H1 (cell line): Measurements from ENCODE around the gene MYH7B. TPM values are rescaled to one million over a fixed set of nuclear protein-coding genes. Genes with fewer than 3 reads are reported as not detected.

Experiments used
- CTCF ChIA-PET: fragments of 300-600 bp; sonication (Branson Sonifier 250); formaldehyde crosslinking; loops from one replicate; lab custom pipeline; 2021; ENCODE audit not compliant: partially characterized antibody; lab: Charles Lee
- POLR2A ChIA-PET: fragments of 300-600 bp; sonication (Branson Sonifier 250); formaldehyde crosslinking; loops from one replicate; lab custom pipeline; 2021; ENCODE audit warnings: inconsistent platforms; ENCODE audit not compliant: partially characterized antibody; lab: Charles Lee
- DNase-seq, 2 experiments: peaks; one replicate each; pipeline versions ENCODE4 v3.0.0 to v3.0.0-alpha.2; 2010 to 2022; ENCODE audit warnings: low spot score in 2 of 2, low read depth in 1 of 2, mixed read lengths in 1 of 2
- FAIRE-seq: peaks from 2 replicates; lab custom pipeline; 2011; peaks lifted over from hg19 to GRCh38; lab: Jason Lieb, UNC
- H2AFZ ChIP-seq: 2 replicates; pipeline ENCODE4 v1.8.1; 2012; ENCODE audit warnings: low read length, inconsistent platforms
- H2AK5ac ChIP-seq: 2 replicates; pipeline ENCODE4 v1.6.1; 2013; ENCODE audit warnings: low read depth, low read length
- H2BK120ac ChIP-seq: replicated peaks from 2 replicates; pipeline ENCODE3; 2013; ENCODE audit warnings: low read depth, low read length, inconsistent platforms
- H2BK12ac ChIP-seq: 2 replicates; pipeline ENCODE4 v1.6.1; 2013; ENCODE audit warnings: low read depth, low read length
- H2BK15ac ChIP-seq: 2 replicates; pipeline ENCODE4 v1.6.1; 2013; ENCODE audit warnings: low read length
- H2BK20ac ChIP-seq: 2 replicates; pipeline ENCODE4 v1.6.1; 2013; ENCODE audit warnings: low read length
- H2BK5ac ChIP-seq: 2 replicates; pipeline ENCODE4 v1.6.1; 2013; ENCODE audit warnings: low read depth, low read length
- H3K14ac ChIP-seq: 2 replicates; pipeline ENCODE4 v1.6.1; 2013; ENCODE audit warnings: inconsistent platforms; ENCODE audit not compliant: insufficient read length
- H3K18ac ChIP-seq: 2 replicates; pipeline ENCODE4 v1.6.1; 2013; ENCODE audit warnings: low read length; ENCODE audit errors: extremely low read depth
- H3K23ac ChIP-seq: 2 replicates; pipeline ENCODE4 v1.6.1; 2013; ENCODE audit warnings: inconsistent platforms; ENCODE audit not compliant: insufficient read length
- H3K23me2 ChIP-seq: 2 replicates; pipeline ENCODE4 v1.6.1; 2013; ENCODE audit warnings: low read depth, low read length
- H3K27ac ChIP-seq: 2 replicates; pipeline ENCODE4 v1.6.1; 2011; ENCODE audit warnings: low read depth, low read length, inconsistent platforms
- H3K27me3 ChIP-seq, 4 experiments: replicated peaks in 1 of 4; 1 replicate in 1 of 4; 2 replicates in 3 of 4; pipeline versions ENCODE4 v1.6.1 to v1.8.1; 2011 to 2013; ENCODE audit warnings: low read length in 3 of 4, mild to moderate bottlenecking in 3 of 4, inconsistent platforms in 2 of 4, mixed read lengths in 2 of 4, moderate library complexity in 1 of 4; ENCODE audit not compliant: control insufficient read depth in 3 of 4, insufficient read depth in 3 of 4; ENCODE audit errors: extremely low read depth in 1 of 4
- H3K36me3 ChIP-seq, 4 experiments: 2 replicates each; pipeline versions ENCODE4 v1.6.1 to v1.8.1; 2011 to 2013; ENCODE audit warnings: mild to moderate bottlenecking in 4 of 4, low read length in 3 of 4, moderate library complexity in 2 of 4, control low read depth in 1 of 4, inconsistent platforms in 1 of 4; ENCODE audit not compliant: insufficient read depth in 4 of 4, control insufficient read depth in 2 of 4
- H3K4ac ChIP-seq: replicated peaks from 2 replicates; pipeline ENCODE3; 2013; ENCODE audit warnings: low read length, low read depth, mixed read lengths, inconsistent platforms; ENCODE audit not compliant: insufficient read length
- H3K4me1 ChIP-seq, 4 experiments: replicated peaks in 1 of 4; 1 replicate in 1 of 4; 2 replicates in 3 of 4; pipeline versions ENCODE4 v1.6.1 to v1.8.1; 2011 to 2013; ENCODE audit warnings: low read length in 3 of 4, inconsistent platforms in 2 of 4, mixed read lengths in 1 of 4; ENCODE audit not compliant: insufficient read depth in 4 of 4, control insufficient read depth in 3 of 4
- H3K4me2 ChIP-seq, 2 experiments: 2 replicates each; pipeline versions ENCODE4 v1.6.1 to v1.8.1; 2011 to 2013; ENCODE audit warnings: low read depth in 2 of 2, low read length in 2 of 2, control low read depth in 1 of 2, inconsistent platforms in 1 of 2, mild to moderate bottlenecking in 1 of 2; ENCODE audit not compliant: insufficient read depth in 1 of 2
- H3K4me3 ChIP-seq, 4 experiments: fragments of 200-600, 300-600 bp in 1 of 4; sonication (generic), shearing (Covaris generic), sonication (Bioruptor Twin) in 1 of 4; 2 replicates each; pipeline versions ENCODE4 v1.5.1 to v1.8.1; 2011 to 2016; ENCODE audit warnings: low read length in 4 of 4, low read depth in 3 of 4, control low read depth in 2 of 4, inconsistent platforms in 2 of 4, mild to moderate bottlenecking in 2 of 4, mixed read lengths in 1 of 4, moderate library complexity in 1 of 4; ENCODE audit not compliant: insufficient read depth in 2 of 4; ENCODE audit errors: extremely low read depth in 1 of 4
- H3K56ac ChIP-seq: replicated peaks from 2 replicates; pipeline ENCODE3; 2013; ENCODE audit warnings: low read depth, mild to moderate bottlenecking, mixed read lengths, low read length, inconsistent platforms; ENCODE audit not compliant: insufficient read length
- H3K79me1 ChIP-seq: 2 replicates; pipeline ENCODE4 v1.6.1; 2013; ENCODE audit warnings: low read depth, low read length, control low read depth
- H3K79me2 ChIP-seq, 2 experiments: 2 replicates each; pipeline versions ENCODE4 v1.6.1 to v1.8.1; 2012 to 2013; ENCODE audit warnings: low read length in 2 of 2, mild to moderate bottlenecking in 2 of 2, inconsistent platforms in 1 of 2; ENCODE audit not compliant: insufficient read depth in 2 of 2, control insufficient read depth in 1 of 2
- H3K9ac ChIP-seq, 4 experiments: replicated peaks in 1 of 4; 1 replicate in 1 of 4; 2 replicates in 3 of 4; pipeline versions ENCODE4 v1.6.1 to v1.8.1; 2011 to 2013; ENCODE audit warnings: low read depth in 3 of 4, low read length in 3 of 4, control low read depth in 2 of 4, mild to moderate bottlenecking in 2 of 4, moderate library complexity in 2 of 4, inconsistent platforms in 1 of 4; ENCODE audit errors: extremely low read depth in 1 of 4
- H3K9me3 ChIP-seq, 2 experiments: 2 replicates each; pipeline versions ENCODE4 v1.6.1 to v1.8.1; 2012 to 2013; ENCODE audit warnings: mild to moderate bottlenecking in 2 of 2, moderate library complexity in 2 of 2, control low read depth in 1 of 2, inconsistent platforms in 1 of 2, low read depth in 1 of 2, low read length in 1 of 2, mixed read lengths in 1 of 2; ENCODE audit not compliant: insufficient read depth in 2 of 2
- H4K20me1 ChIP-seq, 2 experiments: replicated peaks in 1 of 2; 2 replicates each; pipeline versions ENCODE3 to v1.8.1; 2011 to 2013; ENCODE audit warnings: inconsistent platforms in 2 of 2, low read length in 2 of 2, mild to moderate bottlenecking in 1 of 2; ENCODE audit not compliant: insufficient read depth in 2 of 2, control insufficient read depth in 1 of 2
- H4K5ac ChIP-seq: 2 replicates; pipeline ENCODE4 v1.6.1; 2013; ENCODE audit warnings: low read length, low read depth, mixed read lengths, inconsistent platforms; ENCODE audit not compliant: insufficient read length
- H4K8ac ChIP-seq: 2 replicates; pipeline ENCODE4 v1.8.0; 2013; ENCODE audit warnings: mild to moderate bottlenecking, moderate library complexity, low read length, inconsistent platforms; ENCODE audit not compliant: insufficient read depth; ENCODE audit errors: extremely low read depth
- H4K91ac ChIP-seq: replicated peaks from 2 replicates; pipeline ENCODE3; 2013; ENCODE audit warnings: low read length, mixed read lengths, inconsistent platforms; ENCODE audit not compliant: insufficient read length
- BACH1 ChIP-seq: IDR thresholded peaks from 2 replicates; pipeline ENCODE4 v1.6.1; 2012; ENCODE audit warnings: low read length, improper control_type of control experiment
- CBX8 ChIP-seq: fragments of 300-800, 300-1000 bp; sonication (generic); IDR thresholded peaks from 2 replicates; pipeline ENCODE4 v1.7.1; 2016; ENCODE audit warnings: low read depth, low read length, borderline replicate concordance
- FOSL1 ChIP-seq: IDR thresholded peaks from 2 replicates; pipeline ENCODE4 v1.6.1; 2011; ENCODE audit warnings: mild to moderate bottlenecking, low read depth, low read length, moderate library complexity; ENCODE audit not compliant: insufficient read depth
- JUN ChIP-seq: IDR thresholded peaks from 2 replicates; pipeline ENCODE4 v1.6.1; 2011; ENCODE audit warnings: low read depth, mild to moderate bottlenecking, improper control_type of control experiment, low read length
- PHF8 ChIP-seq: fragments of 200-600 bp; sonication (generic); conservative IDR thresholded peaks from 2 replicates; pipeline ENCODE4 v1.7.1; 2012; ENCODE audit warnings: low read depth, mild to moderate bottlenecking, inconsistent platforms, low read length, moderate library complexity
- RFX5 ChIP-seq: IDR thresholded peaks from 2 replicates; pipeline ENCODE4 v1.6.1; 2011; ENCODE audit warnings: low read depth, low read length, improper control_type of control experiment, borderline replicate concordance
- WGBS, 2 experiments: shearing (Covaris generic) in 1 of 2; methylation state at CpG; one replicate each; pipeline versions ENCODE4 v1.1.6 to v1.1.7; 2013 to 2015; ENCODE audit warnings: low lambda C conversion rate in 2 of 2, mixed read lengths in 2 of 2, inconsistent platforms in 1 of 2, low coverage in 1 of 2, missing lambda C conversion rate in 1 of 2; ENCODE audit not compliant: insufficient replicate concordance in 2 of 2, insufficient coverage in 1 of 2, insufficient read length in 1 of 2; ENCODE audit errors: extremely low coverage in 1 of 2, missing lambda C conversion rate in 1 of 2; 5-methylcytosine and 5-hydroxymethylcytosine counted together
- polyA plus RNA-seq, 7 experiments: library from polyadenylated mRNA; depleted of rRNA in 3 of 7; stranded (reverse) in 5 of 7; unstranded in 2 of 7; fragments of >200 nt in 5 of 7; fragments of 200-250 nt in 2 of 7; gene quantifications; 1 replicate in 5 of 7; 2 replicates in 1 of 7; 4 replicates in 1 of 7; pipeline versions ENCODE4 v1.2.1 to v1.2.3, GENCODE V29; 2011 to 2013; ENCODE audit warnings: missing spikeins in 2 of 7, mixed read lengths in 2 of 7
- total RNA-seq: library from RNA; stranded (reverse); fragmentation: NEBNext Ultra II Directional; extraction: Animal tissue kit (Norgen Biotek cat#: 25700); gene quantifications from 2 replicates; pipeline ENCODE4 v1.2.1, GENCODE V29; 2021
- TF ChIP-seq, protein P1 (sequence below): IDR thresholded peaks from 2 replicates; pipeline ENCODE4 v1.6.1; 2012; ENCODE audit warnings: low read length, inconsistent platforms

MYH7B gene
- total and polyA plus RNA-seq, 2 of the 8 experiments (the other 6 are each of a cell fraction or from before 2014, with no cell fraction given): 0.15 to 0.30 TPM

DNA sequence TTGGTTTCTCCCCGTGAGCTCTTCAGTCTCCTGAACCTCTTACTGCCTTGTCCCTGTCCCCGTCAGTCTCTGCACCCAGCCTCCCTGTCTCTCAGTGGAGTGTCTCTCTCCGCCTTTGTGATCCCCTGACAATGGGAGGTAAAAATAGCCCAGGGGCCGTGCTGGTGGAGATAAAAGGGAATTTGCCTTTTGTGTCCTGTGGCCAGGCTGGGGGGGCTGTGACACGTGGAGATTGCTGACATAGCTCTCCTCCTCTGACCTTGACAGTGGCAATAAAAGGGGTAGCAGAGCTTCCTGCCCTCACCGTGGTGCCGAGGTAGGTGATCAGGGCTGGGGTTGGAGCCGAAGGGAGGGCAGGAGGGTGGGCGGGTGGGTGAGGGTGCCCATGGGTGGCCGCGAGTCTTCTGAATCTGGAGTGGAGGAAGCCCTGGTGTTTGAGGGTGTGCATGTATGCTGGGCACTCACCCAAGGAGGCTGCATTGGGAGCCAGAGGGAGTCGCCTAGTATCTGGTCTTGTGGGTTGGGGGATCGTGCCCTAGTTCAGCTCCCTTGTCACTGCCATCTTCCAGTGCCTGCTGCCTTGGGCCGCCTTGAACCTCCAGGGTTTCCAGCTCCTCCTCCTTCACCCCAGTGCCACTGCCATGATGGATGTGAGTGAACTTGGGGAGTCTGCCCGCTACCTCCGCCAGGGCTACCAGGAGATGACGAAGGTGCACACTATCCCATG is 21.9 kb downstream of the MYH7B start:
- FAIRE-seq (no peak), DNase-seq (no peak)
- H3K9me3 ChIP-seq: no peaks in the 10 kb centered on the region
- no peaks in the 10 kb centered on the region for H3K79me1 ChIP-seq
- no peak overlapping the region for H2BK20ac ChIP-seq
- no peak overlapping the region for H4K5ac ChIP-seq
- H2BK120ac ChIP-seq: no peak overlapping the region
- no peak overlapping the region; the same call in 1 of the 2 replicates for H2BK5ac ChIP-seq
- H2AFZ ChIP-seq: no peak overlapping the region
- H3K4me3 ChIP-seq: no peak overlapping the region
- H4K91ac ChIP-seq: no peak overlapping the region
- no peak overlapping the region; a peak in 1 of 4 replicates for H3K4me2 ChIP-seq
- peak overlapping the region; percentile 82; the same call in 1 of the 2 replicates for H4K8ac ChIP-seq
- 83% methylated on average over 11 of the region's 17 CpGs; no CpG with 5 or more reads in 1 of the 2 experiments for WGBS, 2 experiments
- H3K79me2 ChIP-seq: no peaks in the 10 kb centered on the region
- no peak overlapping the region for H2BK15ac ChIP-seq
- POLR2A ChIA-PET: interaction anchor here (0.6 to 1.7 kb wide), 6 partner anchors 10 to 120 kb away, joined by 3 to 5 read pairs (median 4); partner anchors contain the start of genes ACSS2 and MYH7B
- CTCF ChIA-PET: interaction anchor here (0.5 to 1.9 kb wide), 6 partner anchors 20 to 506 kb away, joined by 3 to 8 read pairs (median 4); partner anchors contain the start of gene GGT7
- peaks cover 0 to 24% (median 8%) of the 10 kb centered on the region in 4 experiments; a peak in 5 of 7 replicates for H3K4me1 ChIP-seq
- H3K27me3 ChIP-seq: peaks cover 0 to 3% (median 1%) of the 10 kb centered on the region in 4 experiments; a peak in 3 of 7 replicates
- H3K18ac ChIP-seq: no peak overlapping the region
- no peak overlapping the region for H3K56ac ChIP-seq
- no peak overlapping the region for H3K23ac ChIP-seq
- no peak overlapping the region for H3K9ac ChIP-seq
- no peak overlapping the region for H3K14ac ChIP-seq
- H2BK12ac ChIP-seq: peak overlapping the region; percentile 68; the same call in 1 of the 2 replicates
- H3K27ac ChIP-seq: no peak overlapping the region
- H3K23me2 ChIP-seq: no peaks in the 10 kb centered on the region
- peak overlapping the region; percentile 14 for H3K4ac ChIP-seq
- H2AK5ac ChIP-seq: no peak overlapping the region
- no peaks in the 10 kb centered on the region for H4K20me1 ChIP-seq
- no peaks in the 10 kb centered on the region for H3K36me3 ChIP-seq
- TF ChIP-seq CBX8 (no peak), BACH1 (no peak), RFX5 (no peak), JUN (no peak), FOSL1 (no peak), PHF8 (no peak)
- TF ChIP-seq, protein P1, sequence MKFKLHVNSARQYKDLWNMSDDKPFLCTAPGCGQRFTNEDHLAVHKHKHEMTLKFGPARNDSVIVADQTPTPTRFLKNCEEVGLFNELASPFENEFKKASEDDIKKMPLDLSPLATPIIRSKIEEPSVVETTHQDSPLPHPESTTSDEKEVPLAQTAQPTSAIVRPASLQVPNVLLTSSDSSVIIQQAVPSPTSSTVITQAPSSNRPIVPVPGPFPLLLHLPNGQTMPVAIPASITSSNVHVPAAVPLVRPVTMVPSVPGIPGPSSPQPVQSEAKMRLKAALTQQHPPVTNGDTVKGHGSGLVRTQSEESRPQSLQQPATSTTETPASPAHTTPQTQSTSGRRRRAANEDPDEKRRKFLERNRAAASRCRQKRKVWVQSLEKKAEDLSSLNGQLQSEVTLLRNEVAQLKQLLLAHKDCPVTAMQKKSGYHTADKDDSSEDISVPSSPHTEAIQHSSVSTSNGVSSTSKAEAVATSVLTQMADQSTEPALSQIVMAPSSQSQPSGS: no peak
- TF ChIP-seq, all 59 proteins: peak for 0
